Endometrial microvascular endothelial cells (primary cell): Measurements from ENCODE around the gene SCUBE1. TPM values are rescaled to one million over a fixed set of nuclear protein-coding genes. Genes with fewer than 3 reads are reported as not detected.

Experiments used
- in situ Hi-C: cut with HindIII; loops from 2 replicates; pipeline ENCODE4 v1.10.0; 2017; ENCODE audit warnings: low sequenced_read_pairs, low pct_unique_long_range_greater_than_20kb; ENCODE audit errors: inconsistent ontology term
- total RNA-seq: library from RNA; depleted of rRNA; stranded (reverse); fragments of >200 nt; gene quantifications from one replicate; pipeline ENCODE4 v1.2.3, GENCODE V29; 2015; ENCODE audit errors: inconsistent ontology term

The SCUBE1 gene
- total RNA-seq, 1 donor from 2014 or later = 0.19 TPM

- in situ Hi-C loops = no loop called here
Measured at GRCh38 chr22:43211941-43212433, 131.2 kb downstream of the SCUBE1 start.

- in situ Hi-C loops = no loop called here
Measured at GRCh38 chr22:43210631-43211515, 132.3 kb downstream of the SCUBE1 start.

GRCh38 chr22:43209971-43210370 lies 133.2 kb downstream of the SCUBE1 start:
- in situ Hi-C loops = no loop called here

- in situ Hi-C loops = no loop called here
Measured at GRCh38 chr22:43209523-43209890, 133.7 kb downstream of the SCUBE1 start.

GRCh38 chr22:43208703-43209522 lies 134.3 kb downstream of the SCUBE1 start:
- in situ Hi-C loops = no loop called here

- in situ Hi-C loops = no loop called here
Measured at GRCh38 chr22:43207849-43208702, 135.1 kb downstream of the SCUBE1 start.

GRCh38 chr22:43207386-43207785 lies 135.8 kb downstream of the SCUBE1 start:
- in situ Hi-C loops = no loop called here

GRCh38 chr22:43206509-43207161 lies 136.5 kb downstream of the SCUBE1 start:
- in situ Hi-C loops = no loop called here

GRCh38 chr22:43205748-43206508 lies 137.2 kb downstream of the SCUBE1 start:
- in situ Hi-C loops = no loop called here

- in situ Hi-C loops = no loop called here
Measured at GRCh38 chr22:43205261-43205691, 137.9 kb downstream of the SCUBE1 start.

GRCh38 chr22:43203471-43203981 lies 139.6 kb downstream of the SCUBE1 start:
- in situ Hi-C loops = no loop called here

GRCh38 chr22:43202756-43203410 lies 140.3 kb downstream of the SCUBE1 start:
- in situ Hi-C loops = no loop called here

- in situ Hi-C loops = no loop called here
Measured at GRCh38 chr22:43202326-43202725, 140.8 kb downstream of the SCUBE1 start.

- in situ Hi-C loops = no loop called here
Measured at GRCh38 chr22:43201486-43202219, 141.5 kb downstream of the SCUBE1 start.

GRCh38 chr22:43200555-43200954 lies 142.6 kb downstream of the SCUBE1 start:
- in situ Hi-C loops = no loop called here

- in situ Hi-C loops = no loop called here
Measured at GRCh38 chr22:43200031-43200430, 143.1 kb downstream of the SCUBE1 start.
